Activated naive CD4-positive, alpha-beta T cell treated with anti-CD3 and anti-CD28 coated beads, Interleukin-2, amount 50 U/mL, for 72 hours (primary cell): Measurements from ENCODE around the gene CFAP100. TPM values are rescaled to one million over a fixed set of nuclear protein-coding genes. Genes with fewer than 3 reads are reported as not detected.

ENCODE experiments used
- ATAC-seq, 2 donors: fragments of 150-1000 bp; cut with Tn5 transposase; 2 replicates each; pipeline ENCODE4 v1.10.0; 2021; ENCODE audit warnings: mild to moderate bottlenecking in 2 of 2, moderate library complexity in 2 of 2
- DNase-seq, 2 donors: peaks; one replicate each; pipeline ENCODE4 v3.0.0; 2021 to 2022; ENCODE audit warnings: low spot score in 2 of 2
- H3K27ac Mint-ChIP-seq, 2 donors: one replicate each; pipeline ENCODE4 v1.8.0; 2022; ENCODE audit warnings: mild to moderate bottlenecking in 2 of 2, mixed read lengths in 2 of 2
- H3K36me3 Mint-ChIP-seq, 2 donors: one replicate each; pipeline ENCODE4 v1.8.0; 2022; ENCODE audit warnings: mixed read lengths in 2 of 2
- H3K9me3 Mint-ChIP-seq, 2 donors: one replicate each; pipeline ENCODE4 v1.8.0; 2022; ENCODE audit warnings: mixed read lengths in 2 of 2
- total RNA-seq, 2 donors: library from RNA; stranded (reverse); gene quantifications; one replicate each; pipeline ENCODE4 v1.2.3, GENCODE V29; 2022

Gene CFAP100
- total RNA-seq, 2 donors from 2014 or later, result not detected

- Mint-ChIP-seq H3K9me3 (no peaks in the 10 kb centered on the region), H3K27ac (no peak overlapping the region), H3K36me3 (peaks cover 0 to 14% of the 10 kb centered on the region in 2 donors)
- ATAC-seq (no peak), DNase-seq (no peak)
Observed at GRCh38 chr3:126408099-126408498, 13.4 kb downstream of the CFAP100 start.

GRCh38 chr3:126412841-126413692, 18.4 kb downstream of the CFAP100 start:
- no peaks in the 10 kb centered on the region for H3K9me3 Mint-ChIP-seq

GRCh38 chr3:126413693-126414080, 19.0 kb downstream of the CFAP100 start:
- DNase-seq (peak in 1 of 2 donors; percentile 37), ATAC-seq (no peak)
- no peaks in the 10 kb centered on the region for H3K9me3 Mint-ChIP-seq
- H3K27ac Mint-ChIP-seq, result no peak overlapping the region
- peaks cover 0 to 14% of the 10 kb centered on the region in 2 donors for H3K36me3 Mint-ChIP-seq

More at GRCh38 chr3:126412841-126413692, 18.4 kb downstream of the CFAP100 start:
- H3K36me3 Mint-ChIP-seq, result peaks cover 0 to 14% of the 10 kb centered on the region in 2 donors
- DNase-seq (peak in 1 of 2 donors; percentile 21), ATAC-seq (no peak)
- H3K27ac Mint-ChIP-seq, result no peak overlapping the region

- Mint-ChIP-seq H3K36me3 (peaks cover 0 to 14% of the 10 kb centered on the region in 2 donors), H3K9me3 (no peaks in the 10 kb centered on the region), H3K27ac (peak overlapping the region in 1 of 2 donors; percentile 36)
- ATAC-seq, result no peak
- DNase-seq, result peak in 1 of 2 donors; percentile 45
Observed at GRCh38 chr3:126414406-126414805, 19.7 kb downstream of the CFAP100 start.

GRCh38 chr3:126414961-126415660, 20.4 kb downstream of the CFAP100 start:
- DNase-seq (peak in 1 of 2 donors; percentile 13), ATAC-seq (no peak)
- Mint-ChIP-seq H3K9me3 (no peaks in the 10 kb centered on the region), H3K36me3 (peaks cover 0 to 14% of the 10 kb centered on the region in 2 donors), H3K27ac (no peak overlapping the region)

GRCh38 chr3:126415661-126416591, 21.2 kb downstream of the CFAP100 start:
- DNase-seq, result peak in 1 of 2 donors; percentile 33
- no peak overlapping the region for H3K27ac Mint-ChIP-seq
- H3K9me3 Mint-ChIP-seq, result no peaks in the 10 kb centered on the region
- peaks cover 0 to 7% of the 10 kb centered on the region in 2 donors for H3K36me3 Mint-ChIP-seq
- ATAC-seq, result no peak

- ATAC-seq (no peak), DNase-seq (peak in 1 of 2 donors; percentile 16)
- Mint-ChIP-seq H3K9me3 (no peaks in the 10 kb centered on the region), H3K36me3 (no peaks in the 10 kb centered on the region), H3K27ac (no peak overlapping the region)
Observed at GRCh38 chr3:126416943-126417342, 22.2 kb downstream of the CFAP100 start.

- ATAC-seq (no peak), DNase-seq (peak in 1 of 2 donors; percentile 30)
- Mint-ChIP-seq H3K9me3 (no peaks in the 10 kb centered on the region), H3K27ac (no peak overlapping the region), H3K36me3 (no peaks in the 10 kb centered on the region)
Observed at GRCh38 chr3:126417515-126417914, 22.8 kb downstream of the CFAP100 start.

- Mint-ChIP-seq H3K36me3 (no peaks in the 10 kb centered on the region), H3K27ac (no peak overlapping the region), H3K9me3 (no peaks in the 10 kb centered on the region)
- DNase-seq (peak in 1 of 2 donors; percentile 37), ATAC-seq (no peak)
Observed at GRCh38 chr3:126417981-126418530, 23.3 kb downstream of the CFAP100 start.

GRCh38 chr3:126418661-126419131, 24.0 kb downstream of the CFAP100 start:
- Mint-ChIP-seq H3K9me3 (no peaks in the 10 kb centered on the region), H3K27ac (no peak overlapping the region), H3K36me3 (no peaks in the 10 kb centered on the region)
- DNase-seq (peak in 1 of 2 donors; percentile 38), ATAC-seq (no peak)

- no peak overlapping the region for H3K27ac Mint-ChIP-seq
- no peaks in the 10 kb centered on the region for H3K9me3 Mint-ChIP-seq
- H3K36me3 Mint-ChIP-seq, result no peaks in the 10 kb centered on the region
- peak in 1 of 2 donors; percentile 14 for DNase-seq
- ATAC-seq, result no peak
Observed at GRCh38 chr3:126419151-126419703, 24.5 kb downstream of the CFAP100 start.

- Mint-ChIP-seq H3K9me3 (no peaks in the 10 kb centered on the region), H3K27ac (no peak overlapping the region), H3K36me3 (peaks cover 0 to 6% of the 10 kb centered on the region in 2 donors)
- DNase-seq (peak in 1 of 2 donors; percentile 38), ATAC-seq (no peak)
Observed at GRCh38 chr3:126419886-126420786, 25.4 kb downstream of the CFAP100 start.

- DNase-seq (peak in 1 of 2 donors; percentile 7), ATAC-seq (no peak)
- Mint-ChIP-seq H3K9me3 (peaks cover under 1% of the 10 kb centered on the region in 2 donors), H3K27ac (no peak overlapping the region), H3K36me3 (peaks cover 0 to 15% of the 10 kb centered on the region in 2 donors)
Observed at GRCh38 chr3:126421573-126422119, 26.9 kb downstream of the CFAP100 start.

- Mint-ChIP-seq H3K27ac (no peak overlapping the region), H3K36me3 (peaks cover 0 to 15% of the 10 kb centered on the region in 2 donors), H3K9me3 (peaks cover 5% of the 10 kb centered on the region in 2 donors)
- DNase-seq (peak in 1 of 2 donors; percentile 42), ATAC-seq (no peak)
Observed at GRCh38 chr3:126422121-126422520, 27.4 kb downstream of the CFAP100 start.
